Lower leg skin (tissue), 4 donors: ENCODE measurements around the gene MOGAT2. TPM values are rescaled to one million over a fixed set of nuclear protein-coding genes. Genes with fewer than 3 reads are reported as not detected.

Experiments used
- DNase-seq, 2 donors: peaks; one replicate each; pipeline ENCODE4 v3.0.0-alpha.2; 2019; ENCODE audit warnings: low spot score in 2 of 2
- H3K4me3 ChIP-seq: fragments of 200-600 bp; sonication (generic); 2 replicates; pipeline ENCODE4 v1.5.1; 2017; ENCODE audit warnings: mild to moderate bottlenecking, low read depth; ENCODE audit not compliant: poor library complexity, severe bottlenecking
- POLR2A ChIP-seq, 2 donors: fragments of 450-650 bp; IDR thresholded peaks; one replicate each; pipeline ENCODE4 v1.6.1; 2016 to 2017; ENCODE audit warnings: antibody characterized with exemption in 2 of 2, mild to moderate bottlenecking in 1 of 2, moderate library complexity in 1 of 2
- WGBS, 2 donors: methylation state at CpG; one replicate each; pipeline ENCODE4 v1.1.5; 2018; 5-methylcytosine and 5-hydroxymethylcytosine counted together
- intact Hi-C: fragments of 100-400 bp; cut with DNase I; formaldehyde crosslinking; loops from one replicate; pipeline ENCODE4 v1.15.0; 2023; ENCODE audit warnings: low total_unique reads
- total RNA-seq, 4 donors: library from RNA; depleted of rRNA; stranded (reverse); fragments of >200 nt; gene quantifications; one replicate each; pipeline ENCODE4 v1.1.0, GENCODE V29; 2016
- TF ChIP-seq, protein P1 (sequence below), 3 donors: fragments of 450-650 bp; IDR thresholded peaks; one replicate each; pipeline ENCODE4 v1.5.1; 2016; ENCODE audit warnings: antibody characterized with exemption in 3 of 3, mild to moderate bottlenecking in 3 of 3, moderate library complexity in 2 of 3

Gene MOGAT2
- total RNA-seq, 4 donors from 2014 or later = 0.21 to 12.6 (median 3.0) TPM

- 68 to 79% methylated on average over 3 of the region's 3 CpGs for WGBS, 2 donors
- intact Hi-C loops = no loop called here
Observed at GRCh38 chr11:75716659-75717058, 979 bp upstream of the MOGAT2 start.

DNA sequence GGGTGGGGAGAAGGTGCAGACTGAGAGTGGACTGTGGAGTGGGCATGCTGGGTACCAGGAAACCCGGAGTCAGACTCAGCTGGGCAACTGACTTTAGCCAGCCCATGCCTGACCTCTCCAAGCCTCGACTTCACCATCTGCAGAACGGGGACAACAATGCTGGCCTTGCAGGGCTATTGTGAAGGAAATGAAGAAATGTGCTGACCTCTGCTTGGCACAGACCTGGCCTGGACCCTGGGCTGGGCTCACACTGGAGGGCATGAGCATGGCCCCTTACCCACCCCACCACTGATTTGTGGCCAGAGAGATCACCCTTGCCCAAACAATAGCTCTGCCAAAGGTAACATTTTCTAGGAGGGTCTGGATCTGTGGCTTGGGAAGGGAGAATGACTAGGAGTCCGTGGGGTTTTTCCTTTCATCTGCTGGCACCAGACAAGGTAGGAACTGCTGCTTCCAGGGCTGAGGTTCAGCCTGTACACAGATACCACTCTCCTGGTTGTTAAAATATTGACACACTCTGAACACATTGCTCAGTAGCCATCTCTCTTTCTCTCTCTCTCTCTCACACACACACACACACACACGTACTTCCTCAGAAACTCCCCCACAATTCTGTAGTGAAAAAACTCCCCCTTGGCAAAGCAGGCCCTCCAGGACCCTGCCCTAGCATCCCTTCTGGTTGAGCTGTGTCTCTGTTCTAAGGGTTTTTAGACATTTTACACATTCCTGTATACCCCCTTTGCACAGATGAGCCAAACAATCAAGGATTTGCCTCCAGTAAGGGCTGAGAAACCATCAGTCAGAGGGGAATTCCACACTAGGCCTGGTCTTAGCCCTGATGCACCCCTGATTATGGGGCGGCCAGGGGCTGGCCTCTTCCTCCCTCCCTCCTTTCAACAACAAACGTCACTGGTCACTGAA, 1.0 kb downstream of the MOGAT2 start:
- intact Hi-C loops = no loop called here
- WGBS, 2 donors = 74 to 77% methylated on average over 7 of the region's 7 CpGs
- DNase-seq = peak in 1 of 2 donors; percentile 59
- H3K4me3 ChIP-seq = no peak overlapping the region
- TF ChIP-seq, protein P1, sequence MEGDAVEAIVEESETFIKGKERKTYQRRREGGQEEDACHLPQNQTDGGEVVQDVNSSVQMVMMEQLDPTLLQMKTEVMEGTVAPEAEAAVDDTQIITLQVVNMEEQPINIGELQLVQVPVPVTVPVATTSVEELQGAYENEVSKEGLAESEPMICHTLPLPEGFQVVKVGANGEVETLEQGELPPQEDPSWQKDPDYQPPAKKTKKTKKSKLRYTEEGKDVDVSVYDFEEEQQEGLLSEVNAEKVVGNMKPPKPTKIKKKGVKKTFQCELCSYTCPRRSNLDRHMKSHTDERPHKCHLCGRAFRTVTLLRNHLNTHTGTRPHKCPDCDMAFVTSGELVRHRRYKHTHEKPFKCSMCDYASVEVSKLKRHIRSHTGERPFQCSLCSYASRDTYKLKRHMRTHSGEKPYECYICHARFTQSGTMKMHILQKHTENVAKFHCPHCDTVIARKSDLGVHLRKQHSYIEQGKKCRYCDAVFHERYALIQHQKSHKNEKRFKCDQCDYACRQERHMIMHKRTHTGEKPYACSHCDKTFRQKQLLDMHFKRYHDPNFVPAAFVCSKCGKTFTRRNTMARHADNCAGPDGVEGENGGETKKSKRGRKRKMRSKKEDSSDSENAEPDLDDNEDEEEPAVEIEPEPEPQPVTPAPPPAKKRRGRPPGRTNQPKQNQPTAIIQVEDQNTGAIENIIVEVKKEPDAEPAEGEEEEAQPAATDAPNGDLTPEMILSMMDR (IDR thresholded peaks at IDR 0.05) = no peak
- TF ChIP-seq POLR2A (IDR thresholded peaks at IDR 0.05) = no peak

More at GRCh38 chr11:75716659-75717058, 979 bp upstream of the MOGAT2 start:
- TF ChIP-seq POLR2A (IDR thresholded peaks at IDR 0.05) = no peak
- TF ChIP-seq, protein P1 (IDR thresholded peaks at IDR 0.05) = no peak
- DNase-seq = peak in 1 of 2 donors; percentile 17
- no peak overlapping the region for H3K4me3 ChIP-seq

DNA sequence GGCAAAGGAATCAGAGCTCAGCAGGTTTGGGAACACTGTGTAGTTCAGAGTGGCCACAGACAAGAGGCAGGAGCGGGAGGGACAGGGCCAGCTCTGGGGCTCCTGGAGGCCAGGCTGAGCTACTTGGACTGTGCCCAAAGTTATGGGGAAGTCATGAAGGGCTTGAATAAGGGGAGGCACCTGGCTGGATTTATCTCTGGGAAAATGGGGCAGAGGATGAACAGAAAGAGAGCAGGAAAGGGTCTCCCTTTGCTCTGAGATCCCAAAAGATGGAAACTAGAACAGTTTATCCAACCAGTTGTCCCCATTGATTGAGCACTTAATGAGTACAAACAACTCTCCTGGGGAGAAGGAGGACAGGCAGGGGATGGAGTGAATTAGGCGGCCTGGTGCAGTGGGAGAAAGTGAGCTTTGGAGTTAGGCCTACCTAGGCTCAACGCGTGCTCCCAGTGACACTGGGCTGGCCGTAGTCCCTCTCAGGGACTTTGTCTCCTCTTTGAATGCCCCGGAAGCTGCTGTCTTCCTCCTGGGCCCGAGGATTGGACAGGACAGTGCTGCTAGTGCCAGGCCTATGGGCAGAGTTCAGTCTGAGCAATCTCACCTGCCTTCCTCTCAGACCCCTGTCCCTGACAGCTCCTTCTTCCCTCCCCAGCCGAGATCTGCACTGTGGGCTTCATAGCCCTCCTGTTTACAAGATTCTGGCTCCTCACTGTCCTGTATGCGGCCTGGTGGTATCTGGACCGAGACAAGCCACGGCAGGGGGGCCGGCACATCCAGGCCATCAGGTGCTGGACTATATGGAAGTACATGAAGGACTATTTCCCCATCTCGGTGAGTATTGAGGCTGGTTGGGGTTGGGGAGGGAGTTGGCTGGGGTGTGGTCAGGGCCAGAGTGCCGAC, 2.0 kb downstream of the MOGAT2 start:
- intact Hi-C loops = no loop called here
- DNase-seq = peak in 1 of 2 donors; percentile 66
- H3K4me3 ChIP-seq = no peak overlapping the region
- no peak for TF ChIP-seq POLR2A (IDR thresholded peaks at IDR 0.05)
- TF ChIP-seq, protein P1 (IDR thresholded peaks at IDR 0.05) = no peak
- WGBS, 2 donors = 94 to 95% methylated on average over 14 of the region's 14 CpGs

GRCh38 chr11:75720639-75721038, 3.0 kb downstream of the MOGAT2 start:
- no peak for DNase-seq
- TF ChIP-seq, protein P1 (IDR thresholded peaks at IDR 0.05) = no peak
- no peak for TF ChIP-seq POLR2A (IDR thresholded peaks at IDR 0.05)
- intact Hi-C loops = no loop called here
- H3K4me3 ChIP-seq = no peak overlapping the region
- WGBS, 2 donors = 92 to 93% methylated on average over 6 of the region's 6 CpGs

GRCh38 chr11:75721852-75722668, 4.4 kb downstream of the MOGAT2 start:
- WGBS, 2 donors = 74 to 86% methylated on average over 14 of the region's 14 CpGs
- no peak for DNase-seq
- TF ChIP-seq, protein P1 (IDR thresholded peaks at IDR 0.05) = no peak
- no peak for TF ChIP-seq POLR2A (IDR thresholded peaks at IDR 0.05)
- intact Hi-C loops = no loop called here
- no peak overlapping the region for H3K4me3 ChIP-seq
